Endothelial cell of umbilical vein (primary cell): ENCODE data around the gene SPRED2. TPM values are rescaled to one million over a fixed set of nuclear protein-coding genes. Genes with fewer than 3 reads are reported as not detected.
"Not testable (repeated sequence)": the region's sequence is repeated elsewhere in the genome, so short reads cannot be mapped to it uniquely, and the experiment has no call there.

ENCODE experiments used
- BruUV-seq: library from RNA; stranded (reverse); fragments of 400-500 nt; replicated peaks from 2 replicates; lab custom pipeline; 2021; lab: Mats Ljungman, UMichigan
- CTCF ChIA-PET: fragments of 300-600, 350-600 bp; sonication (Branson Sonifier 250); formaldehyde crosslinking; loops from one replicate; lab custom pipeline; 2021; ENCODE audit warnings: antibody characterized with exemption, inconsistent platforms; lab: Charles Lee
- POLR2A ChIA-PET: fragments of 300-600, 350-600 bp; sonication (Branson Sonifier 250); formaldehyde crosslinking; loops from one replicate; lab custom pipeline; 2021; ENCODE audit warnings: antibody characterized with exemption, inconsistent platforms; lab: Charles Lee
- DNase-seq: peaks from one replicate; pipeline ENCODE4 v3.0.0-alpha.2; 2011; ENCODE audit warnings: low read depth, low spot score
- FAIRE-seq: peaks from 2 replicates; lab custom pipeline; 2011; peaks lifted over from hg19 to GRCh38; lab: Jason Lieb, UNC
- H2AFZ ChIP-seq: 2 replicates; pipeline ENCODE4 v1.6.0; 2012; ENCODE audit warnings: low read depth, low read length, control low read depth, inconsistent platforms
- H3K27ac ChIP-seq: 2 replicates; pipeline ENCODE4 v1.5.1; 2011; ENCODE audit warnings: low read depth, mild to moderate bottlenecking, control low read depth, low read length, moderate library complexity; ENCODE audit not compliant: insufficient read depth
- H3K27me3 ChIP-seq, 2 experiments: 2 replicates each; pipeline versions ENCODE4 v1.6.0 to v1.6.1; 2011; ENCODE audit warnings: low read length in 2 of 2, mixed read lengths in 1 of 2; ENCODE audit not compliant: control insufficient read depth in 2 of 2, insufficient read depth in 2 of 2
- H3K36me3 ChIP-seq, 2 experiments: 2 replicates in 1 of 2; 3 replicates in 1 of 2; pipeline ENCODE4 v1.5.1; 2011; ENCODE audit warnings: low read length in 2 of 2, mild to moderate bottlenecking in 1 of 2, moderate library complexity in 1 of 2; ENCODE audit not compliant: control insufficient read depth in 2 of 2, insufficient read depth in 2 of 2; ENCODE audit errors: extremely low read depth in 1 of 2
- H3K4me1 ChIP-seq: 3 replicates; pipeline ENCODE4 v1.5.1; 2011; ENCODE audit warnings: mild to moderate bottlenecking, low read length; ENCODE audit not compliant: control insufficient read depth, insufficient read depth; ENCODE audit errors: extremely low read depth
- H3K4me2 ChIP-seq: 2 replicates; pipeline ENCODE4 v1.6.1; 2011; ENCODE audit warnings: low read length, control low read depth, mixed read lengths; ENCODE audit not compliant: insufficient read depth
- H3K4me3 ChIP-seq, 3 experiments: fragments of 200-600 bp in 1 of 3; sonication (generic), shearing (Covaris generic) in 1 of 3; replicated peaks in 1 of 3; 2 replicates each; pipeline ENCODE4 v1.5.1; 2011 to 2016; ENCODE audit warnings: control low read depth in 3 of 3, low read length in 3 of 3, mild to moderate bottlenecking in 2 of 3, inconsistent platforms in 1 of 3, low read depth in 1 of 3, moderate library complexity in 1 of 3; ENCODE audit not compliant: insufficient read depth in 1 of 3
- H3K79me2 ChIP-seq: 2 replicates; pipeline ENCODE4 v1.6.0; 2012; ENCODE audit warnings: low read length, inconsistent platforms; ENCODE audit not compliant: control insufficient read depth, insufficient read depth
- H3K9ac ChIP-seq: replicated peaks from 2 replicates; pipeline ENCODE3; 2011; ENCODE audit warnings: low read length, control low read depth; ENCODE audit not compliant: insufficient read depth; ENCODE audit errors: extremely low read depth
- H3K9me1 ChIP-seq: replicated peaks from 3 replicates; pipeline ENCODE4 v1.6.0; 2011; ENCODE audit warnings: mild to moderate bottlenecking, low read length; ENCODE audit not compliant: control insufficient read depth, insufficient read depth; ENCODE audit errors: extremely low read depth
- H3K9me3 ChIP-seq: replicated peaks from 2 replicates; pipeline ENCODE4 v1.5.1; 2012; ENCODE audit warnings: low read length, inconsistent platforms; ENCODE audit not compliant: control insufficient read depth, insufficient read depth
- H4K20me1 ChIP-seq: replicated peaks from 2 replicates; pipeline ENCODE3; 2011; ENCODE audit warnings: mild to moderate bottlenecking, low read length; ENCODE audit not compliant: control insufficient read depth, insufficient read depth; ENCODE audit errors: extremely low read depth
- EZH2 ChIP-seq: IDR thresholded peaks from 2 replicates; pipeline ENCODE4 v1.6.1; 2012; ENCODE audit warnings: borderline replicate concordance, low read depth, mild to moderate bottlenecking, moderate library complexity, low read length, inconsistent platforms; ENCODE audit not compliant: severe bottlenecking
- FOS ChIP-seq: IDR thresholded peaks from 2 replicates; pipeline ENCODE4 v1.6.1; 2011; ENCODE audit warnings: mild to moderate bottlenecking, low read length, moderate library complexity, borderline replicate concordance; ENCODE audit not compliant: insufficient read depth
- JUN ChIP-seq: IDR thresholded peaks from 2 replicates; pipeline ENCODE4 v1.6.1; 2011; ENCODE audit warnings: borderline replicate concordance, low read depth; ENCODE audit not compliant: insufficient read length, insufficient read depth
- MAX ChIP-seq: IDR thresholded peaks from 2 replicates; pipeline ENCODE4 v1.6.1; 2011; ENCODE audit not compliant: insufficient read depth, insufficient read length
- MYC ChIP-seq: IDR thresholded peaks from one replicate; pipeline ENCODE4 v1.6.1; 2011; ENCODE audit warnings: mild to moderate bottlenecking, low read depth, low read length
- dilution Hi-C: fragments of 300-500 bp; cut with MboI; formaldehyde crosslinking; loops from one replicate; pipeline ENCODE4 v1.15.0; 2019; ENCODE audit warnings: low sequenced_read_pairs; ENCODE audit not compliant: extremely low pct_ligation_motif_present
- intact Hi-C: fragments of 100-400 bp; cut with micrococcal nuclease; formaldehyde crosslinking; loops from one replicate; pipeline ENCODE4 v1.10.0; 2022
- polyA plus RNA-seq, 4 experiments: library from polyadenylated mRNA; depleted of rRNA in 3 of 4; stranded (reverse) in 3 of 4; unstranded in 1 of 4; fragments of >200 nt; gene quantifications; 2 replicates each; pipeline versions ENCODE4 v1.2.1 to v1.2.3, GENCODE V29; 2011 to 2012; ENCODE audit warnings: missing spikeins in 1 of 4
- total RNA-seq: library from RNA; stranded (reverse); gene quantifications from 2 replicates; pipeline ENCODE4 v1.2.3, GENCODE V29; 2021
- TF ChIP-seq, protein P1 (sequence below), 2 donors: IDR thresholded peaks; 1 replicate in 1 of 2; 2 replicates in 1 of 2; pipeline ENCODE4 v1.5.1; 2011; ENCODE audit warnings: low read length in 2 of 2, mild to moderate bottlenecking in 2 of 2, moderate library complexity in 2 of 2, control low read depth in 1 of 2, inconsistent platforms in 1 of 2, low read depth in 1 of 2; ENCODE audit not compliant: insufficient read depth in 1 of 2; ENCODE audit errors: extremely low read depth in 1 of 2

Gene SPRED2
- total and polyA plus RNA-seq, 2 donors (not counting 3 experiments of a cell fraction or from before 2014, with no cell fraction given), result 3.6 to 9.6 TPM

DNA sequence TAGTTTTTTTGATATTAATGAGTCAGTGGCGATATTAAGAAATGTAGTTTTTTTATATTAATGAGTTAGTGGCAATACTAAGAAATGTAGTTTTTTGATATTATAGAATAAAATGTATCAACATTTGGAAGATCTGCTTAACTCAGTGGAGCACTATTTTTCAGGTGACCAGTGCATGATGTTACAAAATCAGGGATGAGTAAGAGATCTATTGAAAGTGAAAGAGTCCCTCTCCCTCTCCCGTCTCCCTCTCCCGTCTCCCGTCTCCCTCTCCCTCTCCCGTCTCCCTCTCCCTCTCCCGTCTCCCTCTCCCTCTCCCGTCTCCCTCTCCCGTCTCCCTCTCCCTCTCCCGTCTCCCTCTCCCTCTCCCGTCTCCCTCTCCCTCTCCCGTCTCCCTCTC is 94.5 kb downstream of the SPRED2 start:
- H4K20me1 ChIP-seq, CTCF ChIA-PET, H3K79me2 ChIP-seq, H3K9me1 ChIP-seq, DNase-seq, H3K4me2 ChIP-seq, H3K4me1 ChIP-seq, H3K9me3 ChIP-seq, intact Hi-C loops, H3K27ac ChIP-seq, dilution Hi-C loops, H3K36me3 ChIP-seq, H2AFZ ChIP-seq, POLR2A ChIA-PET, H3K27me3 ChIP-seq, H3K9ac ChIP-seq, FAIRE-seq, BruUV-seq, H3K4me3 ChIP-seq: not testable (repeated sequence)

DNA sequence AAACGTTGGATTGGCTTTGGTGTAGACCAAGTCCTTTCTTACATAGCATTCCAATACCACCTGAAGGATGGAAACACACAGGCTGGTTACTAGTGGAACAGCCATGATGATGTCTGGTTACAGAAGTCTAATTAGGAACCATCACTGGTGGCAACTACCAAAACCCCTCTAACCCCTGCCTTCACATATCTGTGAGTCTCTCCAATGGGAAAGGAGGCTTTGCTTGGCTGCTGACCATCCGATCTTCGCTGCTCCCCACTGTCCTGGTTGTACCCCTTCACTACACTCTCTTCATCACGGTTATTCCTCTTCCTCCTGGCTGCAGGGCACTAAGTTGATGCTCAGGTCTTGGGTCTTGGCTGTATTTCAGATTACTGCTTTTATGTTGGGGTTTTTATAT is 97.7 kb downstream of the SPRED2 start:
- Histone ChIP-seq H3K27ac (no peak overlapping the region), H3K4me2 (no peak overlapping the region), H3K27me3 (no peaks in the 10 kb centered on the region), H3K9ac (no peak overlapping the region), H2AFZ (no peak overlapping the region), H3K9me1 (no peaks in the 10 kb centered on the region), H3K4me1 (no peaks in the 10 kb centered on the region), H3K36me3 (no peaks in the 10 kb centered on the region), H3K4me3 (no peak overlapping the region), H3K9me3 (no peaks in the 10 kb centered on the region), H3K79me2 (no peaks in the 10 kb centered on the region), H4K20me1 (no peaks in the 10 kb centered on the region)
- ChIA-PET CTCF (no interaction called here), POLR2A (no interaction called here)
- FAIRE-seq (no peak), DNase-seq (no peak)
- BruUV-seq, result no TSS peak
- TF ChIP-seq JUN (no peak), MYC (no peak), MAX (no peak), FOS (no peak), EZH2 (no peak)
- TF ChIP-seq, protein P1, sequence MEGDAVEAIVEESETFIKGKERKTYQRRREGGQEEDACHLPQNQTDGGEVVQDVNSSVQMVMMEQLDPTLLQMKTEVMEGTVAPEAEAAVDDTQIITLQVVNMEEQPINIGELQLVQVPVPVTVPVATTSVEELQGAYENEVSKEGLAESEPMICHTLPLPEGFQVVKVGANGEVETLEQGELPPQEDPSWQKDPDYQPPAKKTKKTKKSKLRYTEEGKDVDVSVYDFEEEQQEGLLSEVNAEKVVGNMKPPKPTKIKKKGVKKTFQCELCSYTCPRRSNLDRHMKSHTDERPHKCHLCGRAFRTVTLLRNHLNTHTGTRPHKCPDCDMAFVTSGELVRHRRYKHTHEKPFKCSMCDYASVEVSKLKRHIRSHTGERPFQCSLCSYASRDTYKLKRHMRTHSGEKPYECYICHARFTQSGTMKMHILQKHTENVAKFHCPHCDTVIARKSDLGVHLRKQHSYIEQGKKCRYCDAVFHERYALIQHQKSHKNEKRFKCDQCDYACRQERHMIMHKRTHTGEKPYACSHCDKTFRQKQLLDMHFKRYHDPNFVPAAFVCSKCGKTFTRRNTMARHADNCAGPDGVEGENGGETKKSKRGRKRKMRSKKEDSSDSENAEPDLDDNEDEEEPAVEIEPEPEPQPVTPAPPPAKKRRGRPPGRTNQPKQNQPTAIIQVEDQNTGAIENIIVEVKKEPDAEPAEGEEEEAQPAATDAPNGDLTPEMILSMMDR (IDR thresholded peaks at IDR 0.05; ENCODE audit: extremely low read depth in 1 of 2, insufficient read depth in 1 of 2, low read depth in 1 of 2, low read length in 2 of 2), result no peak
- intact Hi-C loops, result no loop called here
- dilution Hi-C loops, result no loop called here
